Osteoblast (primary cell): ENCODE data around the gene LGALS9B. TPM values are rescaled to one million over a fixed set of nuclear protein-coding genes. Genes with fewer than 3 reads are reported as not detected.
A peak's percentile ranks its signal among the peaks of the same experiment; 100 is the strongest.
"Not testable (repeated sequence)": the region's sequence is repeated elsewhere in the genome, so short reads cannot be mapped to it uniquely, and the experiment has no call there.

Experiments used
- DNase-seq: peaks from one replicate; pipeline ENCODE4 v3.0.0; 2011; ENCODE audit warnings: low spot score, mixed read lengths; ENCODE audit not compliant: insufficient read length; ENCODE audit errors: missing footprints
- H2AFZ ChIP-seq: 2 replicates; pipeline ENCODE4 v1.6.0; 2011; ENCODE audit warnings: mild to moderate bottlenecking, low read length
- H3K27ac ChIP-seq: 2 replicates; pipeline ENCODE4 v1.5.1; 2011; ENCODE audit warnings: mild to moderate bottlenecking, low read depth, low read length, moderate library complexity
- H3K27me3 ChIP-seq: 2 replicates; pipeline ENCODE4 v1.6.0; 2012; ENCODE audit warnings: mild to moderate bottlenecking, control low read depth, inconsistent platforms, low read length, moderate library complexity; ENCODE audit not compliant: insufficient read depth
- H3K36me3 ChIP-seq: 2 replicates; pipeline ENCODE4 v1.5.1; 2011; ENCODE audit warnings: mild to moderate bottlenecking, low read length, control low read depth, moderate library complexity; ENCODE audit not compliant: insufficient read depth
- H3K4me1 ChIP-seq: 2 replicates; pipeline ENCODE4 v1.5.1; 2011; ENCODE audit warnings: mild to moderate bottlenecking, low read length, control low read depth, moderate library complexity; ENCODE audit not compliant: insufficient read depth
- H3K4me2 ChIP-seq: 2 replicates; pipeline ENCODE4 v1.6.0; 2011; ENCODE audit warnings: mild to moderate bottlenecking, low read length; ENCODE audit not compliant: insufficient read depth
- H3K4me3 ChIP-seq: fragments of 200-600 bp; sonication (generic); 3 replicates; pipeline ENCODE4 v1.5.1; 2012; ENCODE audit warnings: mild to moderate bottlenecking, low read length, inconsistent platforms; ENCODE audit not compliant: insufficient read depth
- H3K79me2 ChIP-seq: 2 replicates; pipeline ENCODE4 v1.6.0; 2012; ENCODE audit warnings: mild to moderate bottlenecking, low read length, control low read depth, inconsistent platforms; ENCODE audit not compliant: insufficient read depth
- H3K9me3 ChIP-seq: 2 replicates; pipeline ENCODE4 v1.5.1; 2011; ENCODE audit warnings: low read depth, low read length, control low read depth
- H4K20me1 ChIP-seq: 2 replicates; pipeline ENCODE4 v1.6.0; 2012; ENCODE audit warnings: mild to moderate bottlenecking, low read length, control low read depth; ENCODE audit not compliant: insufficient read depth
- CTCF ChIP-seq: IDR thresholded peaks from 2 replicates; pipeline ENCODE4 v1.5.1; 2011; ENCODE audit warnings: mild to moderate bottlenecking, low read depth, low read length, moderate library complexity; ENCODE audit errors: extremely low read depth
- total RNA-seq: library from RNA; depleted of rRNA; stranded (reverse); fragments of >200 nt; gene quantifications from 2 replicates; pipeline ENCODE4 v1.2.3, GENCODE V29; 2012

Gene LGALS9B
- total RNA-seq, 1 donor: not detected

DNA sequence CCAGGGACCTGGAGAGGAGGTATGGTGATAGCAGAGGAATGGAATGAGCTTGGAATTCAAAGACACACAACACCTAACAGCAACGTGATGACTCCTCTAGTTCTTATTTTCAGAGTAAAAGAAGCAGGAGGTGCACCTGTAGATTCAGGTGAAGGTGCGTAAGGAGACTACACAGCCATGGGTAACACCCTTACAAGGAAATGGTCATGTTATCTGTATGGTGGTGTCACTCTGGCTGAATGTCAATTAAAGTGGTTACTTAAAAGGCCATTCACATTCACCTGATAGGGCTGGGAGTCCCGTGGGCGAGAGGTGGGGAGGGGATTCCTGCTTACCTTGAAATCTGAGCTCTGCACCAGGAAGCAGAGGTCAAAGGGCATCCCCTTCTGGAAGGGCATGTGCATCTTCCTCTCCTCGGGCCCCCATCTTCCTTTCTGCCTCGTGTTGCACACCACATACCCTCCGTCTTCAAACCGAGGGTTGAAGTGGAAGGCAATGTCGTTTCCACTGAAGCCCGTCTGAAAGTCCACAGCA lies 9.4 kb downstream of the LGALS9B start:
- not testable (repeated sequence) for H3K9me3 ChIP-seq

DNA sequence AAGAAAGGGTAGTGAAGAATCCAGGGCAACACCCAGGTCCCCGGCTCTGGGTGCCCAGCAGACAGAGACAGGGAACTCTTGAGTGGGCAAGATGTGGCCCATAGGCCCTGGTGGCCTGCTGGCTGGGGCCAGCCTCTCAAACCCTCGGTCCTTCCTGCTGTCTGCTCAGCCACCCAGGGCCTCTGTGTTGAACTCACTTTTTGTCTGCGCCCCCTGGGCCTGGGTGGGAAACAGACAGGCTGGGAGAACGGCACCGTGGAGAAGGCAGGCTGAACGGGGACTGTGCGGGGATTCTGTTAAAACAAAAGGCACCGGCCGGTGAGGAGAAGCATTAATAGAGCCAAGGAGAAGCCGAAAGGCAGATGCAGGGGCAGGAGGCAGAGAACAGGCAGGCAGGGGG lies 12.2 kb downstream of the LGALS9B start:
- not testable (repeated sequence) for H3K4me1 ChIP-seq, H3K27me3 ChIP-seq, H3K4me2 ChIP-seq, H3K79me2 ChIP-seq, H3K36me3 ChIP-seq, H3K27ac ChIP-seq, DNase-seq, H3K4me3 ChIP-seq, H2AFZ ChIP-seq, H3K9me3 ChIP-seq, H4K20me1 ChIP-seq

More for the DNA sequence above, 9.4 kb downstream of the LGALS9B start:
- not testable (repeated sequence) for DNase-seq, H3K36me3 ChIP-seq, H3K27me3 ChIP-seq, H4K20me1 ChIP-seq, H3K4me1 ChIP-seq, H3K79me2 ChIP-seq, H3K4me2 ChIP-seq, H3K4me3 ChIP-seq, H3K27ac ChIP-seq, H2AFZ ChIP-seq

- not testable (repeated sequence) for DNase-seq, H3K36me3 ChIP-seq, H3K4me2 ChIP-seq, H3K27ac ChIP-seq, H2AFZ ChIP-seq, H3K79me2 ChIP-seq, H3K9me3 ChIP-seq, H3K4me3 ChIP-seq, H3K4me1 ChIP-seq, H4K20me1 ChIP-seq, H3K27me3 ChIP-seq
These were observed 13.4 kb downstream of the LGALS9B start for GRCh38 chr17:20453820-20454434.

DNA sequence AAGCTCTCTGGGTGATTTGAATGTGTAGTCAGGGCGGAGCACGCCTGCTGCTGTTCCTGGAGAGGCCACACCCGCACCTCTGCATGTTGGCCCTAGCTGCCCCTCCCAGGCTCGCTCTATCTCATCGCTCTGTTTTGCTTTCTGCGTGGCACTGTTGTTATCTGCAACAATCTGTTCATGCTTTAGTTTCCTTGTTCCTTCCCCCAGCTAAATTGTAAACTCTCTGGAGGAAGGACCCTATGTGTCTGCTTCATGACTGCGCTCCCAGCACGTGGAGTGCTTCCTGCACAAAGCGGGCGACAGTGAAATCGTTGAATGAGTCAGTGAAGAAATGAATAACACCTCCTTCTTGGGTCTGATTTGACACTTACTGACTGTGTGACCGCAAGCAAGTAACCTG lies 16.5 kb downstream of the LGALS9B start:
- not testable (repeated sequence) for H3K27ac ChIP-seq, H3K79me2 ChIP-seq, H4K20me1 ChIP-seq, H3K4me1 ChIP-seq, H3K9me3 ChIP-seq, H3K4me2 ChIP-seq, H3K4me3 ChIP-seq, H3K36me3 ChIP-seq, H3K27me3 ChIP-seq, H2AFZ ChIP-seq, DNase-seq

DNA sequence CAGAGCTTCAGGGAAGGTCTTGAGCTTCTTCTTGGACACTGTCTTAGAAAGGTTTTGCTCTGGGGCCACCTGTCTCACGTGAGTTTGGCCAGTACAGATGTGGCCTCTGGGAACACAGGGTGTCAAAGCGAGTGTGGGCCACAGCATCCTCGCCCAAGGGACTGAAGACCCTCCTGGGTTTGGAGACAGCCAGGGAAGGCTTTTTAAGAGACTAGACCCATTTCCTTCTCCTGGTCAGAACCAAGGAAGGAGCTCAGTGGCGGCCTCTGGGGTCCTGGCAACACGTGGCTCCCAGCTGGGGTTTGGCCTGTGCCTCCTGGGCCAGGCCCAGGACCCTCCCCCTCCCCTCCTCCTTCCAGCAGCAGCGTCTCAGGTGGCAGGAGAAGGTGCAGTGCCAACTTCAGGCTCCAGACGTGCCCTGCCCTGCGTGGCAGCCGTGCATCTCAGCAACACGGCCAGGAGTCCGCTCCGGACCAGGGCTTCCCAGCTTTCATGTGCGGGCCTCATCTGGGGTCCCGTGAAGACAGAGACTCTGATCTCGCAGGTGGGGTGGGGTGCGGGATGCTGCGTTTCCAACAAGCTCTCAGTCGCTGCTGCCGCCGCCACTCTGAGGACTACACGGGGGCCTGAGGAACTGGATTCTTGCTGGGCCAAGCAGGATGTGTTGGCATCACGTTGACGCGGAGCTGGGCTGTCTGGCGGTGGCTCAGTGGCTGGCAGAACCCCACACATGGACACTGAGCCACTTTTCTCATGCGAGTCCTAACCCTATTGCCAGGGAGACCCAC lies 19.6 kb downstream of the LGALS9B start:
- not testable (repeated sequence) for H3K36me3 ChIP-seq, H3K9me3 ChIP-seq, H4K20me1 ChIP-seq, H3K27me3 ChIP-seq, H3K4me1 ChIP-seq, H3K27ac ChIP-seq, H2AFZ ChIP-seq, H3K79me2 ChIP-seq, H3K4me3 ChIP-seq, H3K4me2 ChIP-seq, DNase-seq

- not testable (repeated sequence) for DNase-seq
These were observed 20.4 kb downstream of the LGALS9B start for GRCh38 chr17:20446895-20447294.

GRCh38 chr17:20444581-20445236 lies 22.6 kb downstream of the LGALS9B start:
- not testable (repeated sequence) for H3K27ac ChIP-seq, H2AFZ ChIP-seq, H3K27me3 ChIP-seq

More at GRCh38 chr17:20446895-20447294, 20.4 kb downstream of the LGALS9B start:
- TF ChIP-seq CTCF: peak; percentile 33
- H3K79me2 ChIP-seq, H3K36me3 ChIP-seq, H3K4me3 ChIP-seq, H3K27me3 ChIP-seq, H3K4me1 ChIP-seq, H3K27ac ChIP-seq, H3K4me2 ChIP-seq, H4K20me1 ChIP-seq, H2AFZ ChIP-seq, H3K9me3 ChIP-seq: not testable (repeated sequence)

DNA sequence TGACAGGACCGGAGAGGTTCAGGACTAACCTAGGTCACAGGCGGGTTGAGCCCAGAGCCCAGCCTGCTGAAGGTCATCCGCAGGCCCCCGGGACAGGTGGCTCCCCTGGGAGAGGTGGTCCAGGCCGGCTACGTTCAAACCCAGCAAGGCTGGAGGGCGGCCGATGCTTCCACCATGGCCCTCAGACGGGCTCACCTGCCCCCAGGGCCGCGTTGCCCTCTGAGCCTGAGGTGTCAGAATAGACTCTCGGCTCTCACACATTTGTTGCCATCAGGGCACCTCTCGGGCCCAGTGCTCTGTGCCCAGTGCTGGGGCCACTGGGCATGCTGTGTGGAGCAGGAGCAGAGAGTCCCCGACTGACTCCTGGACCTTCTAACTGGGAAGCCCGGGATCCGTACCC lies 23.2 kb downstream of the LGALS9B start:
- peak; percentile 6 for DNase-seq
- H3K9me3 ChIP-seq, H3K79me2 ChIP-seq, H3K4me1 ChIP-seq, H3K4me3 ChIP-seq, H3K27me3 ChIP-seq, H3K4me2 ChIP-seq, H3K36me3 ChIP-seq, H2AFZ ChIP-seq, H4K20me1 ChIP-seq, H3K27ac ChIP-seq: not testable (repeated sequence)

More at GRCh38 chr17:20444581-20445236, 22.6 kb downstream of the LGALS9B start:
- H3K4me2 ChIP-seq, H3K4me1 ChIP-seq, DNase-seq, H3K9me3 ChIP-seq, H3K36me3 ChIP-seq, H4K20me1 ChIP-seq, H3K79me2 ChIP-seq, H3K4me3 ChIP-seq: not testable (repeated sequence)
